Fibroblast of lung (primary cell): ENCODE results near the gene NEAT1.
A peak's percentile ranks its signal among the peaks of the same experiment; 100 is the strongest.

ENCODE experiments used
- EZH2 ChIP-seq: IDR thresholded peaks from 2 replicates; pipeline ENCODE4 v1.5.1; 2012; ENCODE audit warnings: low read length, control low read depth, mild to moderate bottlenecking; ENCODE audit errors: missing control alignments
- TF ChIP-seq, protein P1 (sequence below), 2 donors: IDR thresholded peaks in 1 of 2; conservative IDR thresholded peaks in 1 of 2; 1 replicate in 1 of 2; 2 replicates in 1 of 2; pipeline ENCODE4 v1.5.1; 2011 to 2012; ENCODE audit warnings: low read length in 2 of 2, control low read depth in 1 of 2, inconsistent platforms in 1 of 2, low read depth in 1 of 2, mild to moderate bottlenecking in 1 of 2

DNA sequence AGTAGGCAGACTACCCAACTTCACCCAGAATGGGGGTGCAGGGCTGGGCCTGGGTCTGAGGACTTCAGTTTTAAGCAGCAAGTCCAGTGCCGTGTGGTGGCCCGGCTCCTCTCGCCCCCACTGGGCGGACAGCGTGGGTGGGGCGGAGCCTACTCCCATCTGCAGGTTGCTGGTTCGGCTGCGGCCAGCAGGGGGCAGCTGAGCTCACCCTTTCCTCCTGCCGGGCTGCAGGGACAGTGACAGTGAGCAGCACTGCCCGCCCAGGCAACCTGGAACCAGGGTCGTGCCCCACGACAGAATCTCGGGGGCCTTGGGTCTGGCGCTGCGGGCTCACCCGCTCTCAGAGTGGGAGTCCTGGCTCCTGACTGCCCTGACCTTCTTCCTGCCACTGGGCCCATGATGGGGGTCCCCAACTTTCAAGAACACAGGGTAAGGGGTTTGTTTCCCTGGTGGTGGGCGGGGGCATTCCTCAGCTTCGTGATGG is 6.2 kb upstream of the NEAT1 start:
- TF ChIP-seq, protein P1, sequence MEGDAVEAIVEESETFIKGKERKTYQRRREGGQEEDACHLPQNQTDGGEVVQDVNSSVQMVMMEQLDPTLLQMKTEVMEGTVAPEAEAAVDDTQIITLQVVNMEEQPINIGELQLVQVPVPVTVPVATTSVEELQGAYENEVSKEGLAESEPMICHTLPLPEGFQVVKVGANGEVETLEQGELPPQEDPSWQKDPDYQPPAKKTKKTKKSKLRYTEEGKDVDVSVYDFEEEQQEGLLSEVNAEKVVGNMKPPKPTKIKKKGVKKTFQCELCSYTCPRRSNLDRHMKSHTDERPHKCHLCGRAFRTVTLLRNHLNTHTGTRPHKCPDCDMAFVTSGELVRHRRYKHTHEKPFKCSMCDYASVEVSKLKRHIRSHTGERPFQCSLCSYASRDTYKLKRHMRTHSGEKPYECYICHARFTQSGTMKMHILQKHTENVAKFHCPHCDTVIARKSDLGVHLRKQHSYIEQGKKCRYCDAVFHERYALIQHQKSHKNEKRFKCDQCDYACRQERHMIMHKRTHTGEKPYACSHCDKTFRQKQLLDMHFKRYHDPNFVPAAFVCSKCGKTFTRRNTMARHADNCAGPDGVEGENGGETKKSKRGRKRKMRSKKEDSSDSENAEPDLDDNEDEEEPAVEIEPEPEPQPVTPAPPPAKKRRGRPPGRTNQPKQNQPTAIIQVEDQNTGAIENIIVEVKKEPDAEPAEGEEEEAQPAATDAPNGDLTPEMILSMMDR (conservative IDR thresholded peaks at IDR 0.05 in 1 of 2, IDR thresholded peaks at IDR 0.05 in 1 of 2; ENCODE audit: low read depth in 1 of 2, low read length in 2 of 2) = peak; percentile 82 to 89
- TF ChIP-seq EZH2 = no peak
